Measurements from ENCODE around the gene FOXP4.

FOXP4 gene

GRCh38 chr6:41545703-41546474 lies at the start of gene FOXP4:
Gene FOXP4, plus strand, starts transcription at chr6:41546381. Its CDS starts 19,380 bp downstream, at chr6:41565761.
- TF ChIP-seq CTCF (conservative IDR thresholded peaks at IDR 0.05) (no peak), ZFX (IDR thresholded peaks at IDR 0.05) (peak; percentile 81)
- H3K27ac ChIP-seq: peak within 1 kb of the TSS; percentile 92

GRCh38 chr6:41497573-41497972 lies 48.6 kb upstream of the FOXP4 start:
- no peak overlapping the region for H3K27ac ChIP-seq
- no peak for TF ChIP-seq ZFX (IDR thresholded peaks at IDR 0.05)
- no peak for TF ChIP-seq CTCF (conservative IDR thresholded peaks at IDR 0.05)

- TF ChIP-seq CTCF (conservative IDR thresholded peaks at IDR 0.05) (no peak), ZFX (IDR thresholded peaks at IDR 0.05) (no peak)
- no peak overlapping the region for H3K27ac ChIP-seq
Measured at GRCh38 chr6:41497994-41498393, 48.2 kb upstream of the FOXP4 start.

DNA sequence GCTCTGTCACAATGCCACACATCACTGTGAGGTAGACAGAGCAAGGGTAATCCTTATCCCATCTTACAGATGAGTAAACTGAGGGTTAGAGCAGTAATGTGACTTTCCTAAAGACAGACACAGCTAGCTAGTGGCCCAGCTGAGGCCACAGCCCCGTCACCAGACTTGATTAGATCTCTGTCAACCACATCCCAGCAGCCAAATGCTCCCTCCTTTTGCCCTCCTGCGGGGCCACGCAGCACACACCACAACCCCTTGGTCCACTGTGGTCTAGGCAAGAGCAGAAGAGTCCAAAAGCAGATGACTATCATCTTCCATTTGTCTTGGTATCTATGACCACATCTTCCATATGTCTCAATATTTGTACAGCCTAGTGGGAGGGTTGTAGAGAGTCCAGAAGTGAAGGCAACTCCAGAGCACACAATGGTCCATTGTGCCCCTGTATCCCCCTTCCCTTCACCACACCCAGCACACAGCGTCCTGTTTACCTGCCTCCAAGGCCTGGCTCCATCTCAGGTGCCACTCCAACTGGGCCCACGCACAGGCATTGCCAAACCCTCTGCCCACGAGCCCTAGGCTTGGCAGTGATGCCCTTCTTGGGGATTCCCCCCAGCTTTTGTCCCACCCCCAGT lies 47.1 kb upstream of the FOXP4 start:
- TF ChIP-seq ZFX (IDR thresholded peaks at IDR 0.05) (no peak), CTCF (conservative IDR thresholded peaks at IDR 0.05) (no peak)
- no peak overlapping the region for H3K27ac ChIP-seq

- H3K27ac ChIP-seq: no peak overlapping the region
- no peak for TF ChIP-seq ZFX (IDR thresholded peaks at IDR 0.05)
- TF ChIP-seq CTCF (conservative IDR thresholded peaks at IDR 0.05): no peak
Measured at GRCh38 chr6:41500561-41500960, 45.6 kb upstream of the FOXP4 start.

GRCh38 chr6:41502566-41502916 lies 43.6 kb upstream of the FOXP4 start:
- no peak overlapping the region for H3K27ac ChIP-seq
- TF ChIP-seq ZFX (IDR thresholded peaks at IDR 0.05) (no peak), CTCF (conservative IDR thresholded peaks at IDR 0.05) (no peak)

- TF ChIP-seq CTCF (conservative IDR thresholded peaks at IDR 0.05) (no peak), ZFX (IDR thresholded peaks at IDR 0.05) (no peak)
- H3K27ac ChIP-seq: no peak overlapping the region
Measured at GRCh38 chr6:41502917-41503671, 43.1 kb upstream of the FOXP4 start.
